ENCODE measurements around the gene KRT14.

KRT14 gene

GRCh38 chr17:41575336-41575735 lies 11.4 kb downstream of the KRT14 start:
- no peak for DNase-seq

- DNase-seq = no peak
These were observed 14.9 kb downstream of the KRT14 start, which contains the start of gene KRT9 for GRCh38 chr17:41571561-41572434. Gene KRT9, minus strand, starts transcription at chr17:41572059. Its CDS starts 67 bp downstream, at chr17:41571992.

DNA sequence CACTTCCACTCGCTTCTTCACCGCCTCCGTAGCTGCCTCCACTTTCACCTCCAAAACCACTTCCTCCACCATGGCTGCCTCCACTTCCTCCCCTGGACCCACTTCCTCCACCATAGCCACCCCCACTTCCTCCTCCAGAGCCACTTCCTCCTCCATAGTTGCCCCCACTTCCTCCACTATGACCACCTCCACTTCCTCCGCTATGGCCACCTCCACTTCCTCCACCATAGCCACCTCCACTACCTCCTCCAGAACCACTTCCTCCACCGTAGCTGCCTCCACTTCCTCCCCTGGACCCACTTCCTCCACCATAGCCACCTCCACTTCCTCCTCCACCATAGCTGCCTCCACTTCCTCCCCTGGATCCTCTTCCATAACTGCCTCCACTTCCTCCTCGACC lies 19.4 kb downstream of the KRT14 start:
- no peak for DNase-seq

DNA sequence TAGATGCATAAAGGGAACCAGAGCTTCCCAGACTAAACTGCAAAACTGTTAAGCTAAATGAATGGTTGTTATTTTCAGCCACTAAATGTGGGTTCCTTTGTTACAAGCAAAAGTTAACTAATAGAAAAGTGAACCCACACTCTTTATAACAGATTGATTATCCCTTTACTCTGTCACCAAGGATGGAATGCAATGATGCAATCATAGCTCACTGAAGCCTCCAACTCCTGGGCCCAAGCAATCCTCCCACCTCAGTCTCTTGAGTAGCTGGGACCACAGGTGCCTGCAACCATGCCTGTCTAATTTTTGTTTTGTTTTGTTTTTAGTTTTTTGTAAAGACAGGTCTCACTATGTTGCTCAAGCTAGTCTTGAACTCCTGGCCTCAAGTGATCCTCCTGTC lies 21.4 kb downstream of the KRT14 start:
- DNase-seq = no peak

DNA sequence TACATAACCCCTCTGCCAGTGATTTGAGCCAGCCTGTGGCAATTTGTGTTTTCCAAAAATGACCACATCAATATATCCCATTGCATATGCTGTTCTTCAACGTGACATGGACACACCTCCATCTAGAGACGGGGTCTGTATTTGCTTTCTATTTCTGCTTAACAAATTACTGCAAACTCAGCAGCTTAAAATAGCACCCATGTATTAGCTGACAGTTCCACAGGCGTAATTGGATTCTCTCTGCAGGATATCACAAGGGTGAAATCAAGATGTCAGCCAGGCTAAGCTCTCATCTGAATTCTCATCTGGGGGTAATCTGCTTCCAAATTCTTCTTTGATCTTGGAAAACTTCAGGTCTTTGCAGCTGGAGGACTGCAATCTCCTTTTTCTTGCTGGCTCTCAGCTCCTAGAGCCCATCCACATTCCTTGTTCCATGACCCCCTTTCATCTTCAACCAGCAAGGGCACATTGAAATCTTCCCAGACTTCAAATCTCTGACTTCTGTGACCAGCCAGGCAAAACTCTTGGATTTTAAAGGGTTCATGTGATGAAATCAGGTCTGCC lies 23.0 kb downstream of the KRT14 start:
- no peak for DNase-seq

- DNase-seq = no peak
These were observed 25.1 kb downstream of the KRT14 start for GRCh38 chr17:41561554-41561953.

DNA sequence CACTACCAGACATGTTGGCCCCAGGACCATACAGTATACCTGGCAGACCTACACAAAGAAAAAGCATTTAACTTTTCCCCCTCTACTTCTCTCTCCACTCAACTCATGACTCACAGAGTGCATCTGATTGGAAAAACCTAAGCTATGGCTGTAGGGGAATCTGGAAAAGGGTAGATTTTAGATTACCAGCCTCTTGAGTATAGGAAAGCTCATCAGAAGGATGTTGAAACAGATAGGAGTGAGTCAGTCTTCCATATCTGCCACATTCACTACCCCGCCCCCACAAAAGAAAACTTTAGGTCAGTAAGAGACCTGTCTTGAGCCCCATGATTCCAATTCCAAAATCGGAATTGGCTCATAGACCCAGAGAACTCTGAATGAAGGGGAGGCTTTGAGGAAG lies 27.1 kb downstream of the KRT14 start:
- no peak for DNase-seq

DNA sequence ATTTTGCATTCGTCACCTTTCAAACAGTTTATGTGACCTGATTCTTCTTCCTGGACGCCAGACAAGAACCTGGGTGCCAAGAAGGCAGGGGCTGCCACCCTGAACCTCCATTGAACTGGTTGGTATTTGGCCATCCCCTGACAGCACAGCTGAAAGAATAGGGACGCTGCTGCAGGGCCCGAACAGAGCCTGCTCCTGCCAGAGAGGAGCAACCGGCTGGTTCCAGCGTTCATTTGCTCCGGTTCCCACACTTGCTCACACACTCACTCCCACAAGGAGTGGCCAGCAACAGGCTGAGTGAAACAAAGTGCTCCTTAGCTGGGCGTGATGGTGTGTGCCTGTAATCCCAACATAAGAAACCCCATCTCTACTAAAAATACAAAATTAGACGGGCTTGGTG lies 29.8 kb downstream of the KRT14 start:
- no peak for DNase-seq

GRCh38 chr17:41556306-41556705 lies 30.4 kb downstream of the KRT14 start:
- no peak for DNase-seq

GRCh38 chr17:41555105-41555887 lies 31.4 kb downstream of the KRT14 start:
- no peak for DNase-seq

DNA sequence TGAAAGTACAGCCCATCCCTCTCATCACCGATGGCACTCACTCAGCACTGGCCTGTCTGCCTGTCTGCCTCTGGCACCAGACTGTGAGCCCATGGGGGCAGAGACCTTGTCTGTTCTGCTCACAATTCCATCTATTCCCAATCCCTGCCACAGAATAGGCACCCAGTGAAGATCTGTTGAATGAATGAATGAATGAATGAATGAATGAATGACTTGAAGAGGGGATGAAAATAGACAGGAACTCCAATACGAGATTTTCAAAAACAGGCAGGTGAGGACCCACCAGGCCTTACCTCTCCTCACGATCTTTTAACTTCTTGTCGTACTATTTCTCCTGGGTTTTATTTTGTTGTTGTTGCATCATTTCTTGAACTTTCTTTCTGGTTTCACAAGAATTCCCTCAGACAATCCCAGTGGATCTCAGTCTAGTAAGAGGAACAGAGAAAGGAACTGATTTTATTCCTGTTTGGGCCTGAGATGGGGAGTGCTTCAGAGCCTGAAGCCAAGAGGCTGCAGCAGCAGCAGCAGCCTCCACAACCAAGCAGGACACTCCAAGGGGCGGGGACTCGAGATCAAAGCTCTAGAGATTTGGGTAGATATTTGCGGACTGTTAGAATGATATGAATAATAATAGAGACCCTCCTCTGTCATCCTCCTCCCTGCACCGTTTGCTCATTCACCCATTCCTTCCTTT lies 32.6 kb downstream of the KRT14 start:
- no peak for DNase-seq

DNA sequence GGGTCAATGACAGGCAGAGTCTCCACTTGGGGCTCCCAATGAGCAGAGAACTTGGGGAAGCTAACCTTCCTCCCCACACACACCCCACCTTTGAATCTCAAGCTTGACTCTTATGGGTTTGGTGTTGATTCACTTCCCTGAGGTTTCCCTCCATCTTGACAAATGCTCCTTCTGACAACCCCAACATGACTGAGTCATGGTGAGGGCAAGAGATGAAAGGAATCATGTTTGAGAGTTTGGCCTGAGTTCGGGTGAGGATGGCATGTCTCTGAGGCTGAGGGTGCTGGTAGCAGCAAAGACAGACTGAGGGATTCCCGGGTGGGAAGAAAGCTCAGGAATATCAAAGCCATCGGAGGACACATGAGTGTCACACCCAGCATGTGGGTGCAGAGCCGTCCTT lies 33.5 kb downstream of the KRT14 start:
- DNase-seq = no peak

GRCh38 chr17:41552455-41552854 lies 34.2 kb downstream of the KRT14 start:
- DNase-seq = no peak

- no peak for DNase-seq
These were observed 35.3 kb downstream of the KRT14 start for GRCh38 chr17:41551365-41551764.

- no peak for DNase-seq
These were observed 37.1 kb downstream of the KRT14 start for GRCh38 chr17:41549596-41550039.

DNA sequence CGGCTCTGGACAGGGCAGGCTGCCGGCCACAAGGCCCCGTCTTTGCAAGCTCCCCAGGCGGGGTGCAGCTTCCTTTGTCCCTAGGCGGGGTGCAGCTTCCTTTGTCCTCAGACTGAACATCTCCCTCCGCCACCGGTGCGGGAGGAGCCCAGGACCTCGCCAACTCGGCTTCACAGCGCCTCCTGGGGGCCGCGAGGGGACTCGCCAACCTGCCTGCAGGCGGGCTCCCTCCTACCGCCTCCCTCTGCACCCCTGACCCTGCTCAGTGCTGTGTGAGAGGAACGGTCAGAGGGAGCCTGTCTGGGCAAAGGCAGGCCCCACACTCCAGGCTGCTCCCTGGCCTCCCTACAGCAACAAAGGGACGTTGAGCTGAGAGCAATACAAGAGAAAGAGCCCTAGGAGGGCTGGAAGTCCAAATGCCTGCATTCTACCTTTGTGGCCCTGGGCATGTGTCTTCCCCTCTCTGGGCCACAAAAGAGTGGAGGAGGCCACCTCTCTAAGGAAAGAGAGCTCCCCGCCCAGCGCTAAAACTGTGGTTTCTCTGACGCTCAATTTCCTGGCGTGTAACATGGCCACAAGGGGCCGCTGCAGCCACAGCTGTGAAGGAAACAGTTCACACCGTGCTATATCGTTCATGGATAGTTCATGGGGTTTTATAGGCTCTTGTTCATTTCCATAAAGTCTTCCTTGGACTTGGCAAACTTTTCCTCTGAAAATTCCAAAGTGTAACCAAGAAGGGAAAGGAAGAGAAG lies 37.7 kb downstream of the KRT14 start:
- peak; percentile 77 for DNase-seq

DNA sequence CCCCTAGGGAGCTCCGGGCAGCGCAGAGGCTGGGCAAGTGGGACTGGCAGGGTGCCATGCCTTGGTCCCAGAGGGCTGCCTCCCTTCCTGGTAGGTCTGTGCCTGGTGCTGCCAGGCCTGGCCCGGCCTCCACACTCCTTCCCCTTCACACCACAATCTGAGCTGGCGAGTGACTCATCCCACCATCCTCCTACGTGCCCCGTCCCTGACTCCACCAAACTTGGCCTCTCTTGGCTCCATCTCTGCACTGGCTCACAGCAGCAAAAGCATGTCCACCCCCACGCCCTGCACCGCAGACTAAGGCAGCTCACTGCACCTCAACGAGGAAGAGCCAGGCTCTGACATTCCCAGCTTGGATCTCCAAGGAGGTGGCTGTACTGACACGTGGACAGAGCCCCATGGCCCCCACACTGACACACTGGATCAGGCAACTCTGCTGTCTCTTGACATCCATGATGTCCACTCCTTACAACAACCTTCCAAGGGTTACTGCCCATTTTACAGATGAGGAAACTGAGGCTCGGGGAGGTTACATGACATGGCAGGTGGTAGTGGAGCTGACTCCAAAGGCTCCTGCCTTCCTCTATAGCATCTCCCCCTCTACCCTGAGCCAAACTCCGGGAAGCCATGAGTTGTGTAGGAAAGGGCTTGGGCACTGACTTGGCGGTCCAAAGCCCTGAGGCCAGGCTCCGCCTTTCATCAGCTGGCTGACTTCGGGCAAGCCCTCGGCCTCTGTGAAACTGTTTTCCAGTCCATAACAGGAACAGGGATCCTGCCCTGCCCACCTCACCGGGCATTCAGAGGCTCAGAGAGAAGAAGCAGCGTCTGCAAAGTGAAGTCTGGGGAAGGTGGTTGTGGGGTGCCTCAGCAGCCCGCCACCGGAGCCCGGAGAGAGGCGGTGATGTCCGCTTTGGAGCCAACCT lies 38.5 kb downstream of the KRT14 start:
- DNase-seq = peak; percentile 42

GRCh38 chr17:41547378-41547841 lies 39.3 kb downstream of the KRT14 start:
- peak; percentile 42 for DNase-seq

DNA sequence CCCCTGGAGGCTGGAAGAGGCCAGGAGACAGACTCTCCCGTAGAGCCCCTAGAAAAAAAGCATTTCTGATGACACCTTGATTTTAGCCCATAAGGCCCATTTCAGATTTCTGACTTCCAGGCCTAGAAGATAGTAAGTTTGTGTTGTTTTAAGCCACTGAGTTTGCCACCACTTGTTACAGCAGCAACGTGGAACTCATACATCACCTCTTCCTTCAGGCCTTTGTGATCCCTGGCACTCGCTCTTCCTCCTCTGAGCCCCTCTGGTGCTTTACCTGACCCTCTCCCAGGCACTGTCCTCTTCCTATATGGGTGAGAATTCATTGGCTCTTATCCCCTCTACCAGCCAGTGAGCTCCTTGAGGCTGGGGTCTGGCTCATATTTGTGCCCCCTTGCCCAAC lies 39.9 kb downstream of the KRT14 start:
- no peak for DNase-seq

GRCh38 chr17:41545829-41546410 lies 40.8 kb downstream of the KRT14 start:
- no peak for DNase-seq

DNA sequence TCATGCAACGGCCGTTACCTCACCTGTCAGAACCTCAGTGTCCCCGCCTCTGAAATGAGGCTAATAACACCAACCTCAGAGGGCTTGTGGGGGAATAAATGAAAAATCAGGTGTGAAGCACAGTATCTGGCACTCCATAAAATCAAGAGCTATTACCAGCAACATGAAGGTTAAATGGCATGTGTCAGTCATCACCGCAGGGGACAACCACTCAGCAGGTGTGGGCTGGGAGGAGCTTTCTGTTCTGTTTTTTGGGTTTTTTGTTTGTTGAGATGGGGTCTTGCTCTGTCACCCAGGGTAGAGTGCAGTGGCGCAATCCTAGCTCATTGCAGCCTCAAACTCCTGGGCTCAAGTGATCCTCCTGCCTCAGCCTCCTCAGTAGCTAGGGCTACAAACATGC lies 41.8 kb downstream of the KRT14 start:
- DNase-seq = no peak
